ENCODE measurements around the gene DNAH9. TPM values are rescaled to one million over a fixed set of nuclear protein-coding genes. Genes with fewer than 3 reads are reported as not detected.

DNAH9 gene
- total and polyA plus RNA-seq, 8 donors, result 0.28 to 18.3 (median 0.42) TPM; not detected in 2

DNA sequence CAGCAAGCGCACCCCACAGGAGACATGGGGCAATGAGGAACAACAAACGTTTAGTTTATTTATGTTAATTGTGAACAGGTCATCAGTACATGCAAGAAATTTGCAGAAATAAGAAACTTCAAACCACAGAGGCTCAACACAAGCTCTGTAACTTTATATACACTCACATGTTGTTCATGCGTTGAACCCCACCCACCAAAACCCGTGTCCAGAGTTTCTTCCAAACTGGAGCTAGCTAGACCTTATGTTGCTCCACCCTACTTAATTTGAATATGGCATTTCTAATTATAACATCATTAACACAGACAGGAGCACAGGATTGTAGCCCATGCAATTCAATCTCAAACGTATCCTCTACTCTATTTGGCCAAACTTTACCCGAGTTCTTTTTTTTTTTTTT, 206.9 kb downstream of the DNAH9 start:
- TF ChIP-seq EP300 (IDR thresholded peaks at IDR 0.05), result no peak
- TF ChIP-seq POLR2A (IDR thresholded peaks at IDR 0.05), result no peak
- TF ChIP-seq POLR2AphosphoS5 (IDR thresholded peaks at IDR 0.05), result no peak
- TF ChIP-seq, protein P1, sequence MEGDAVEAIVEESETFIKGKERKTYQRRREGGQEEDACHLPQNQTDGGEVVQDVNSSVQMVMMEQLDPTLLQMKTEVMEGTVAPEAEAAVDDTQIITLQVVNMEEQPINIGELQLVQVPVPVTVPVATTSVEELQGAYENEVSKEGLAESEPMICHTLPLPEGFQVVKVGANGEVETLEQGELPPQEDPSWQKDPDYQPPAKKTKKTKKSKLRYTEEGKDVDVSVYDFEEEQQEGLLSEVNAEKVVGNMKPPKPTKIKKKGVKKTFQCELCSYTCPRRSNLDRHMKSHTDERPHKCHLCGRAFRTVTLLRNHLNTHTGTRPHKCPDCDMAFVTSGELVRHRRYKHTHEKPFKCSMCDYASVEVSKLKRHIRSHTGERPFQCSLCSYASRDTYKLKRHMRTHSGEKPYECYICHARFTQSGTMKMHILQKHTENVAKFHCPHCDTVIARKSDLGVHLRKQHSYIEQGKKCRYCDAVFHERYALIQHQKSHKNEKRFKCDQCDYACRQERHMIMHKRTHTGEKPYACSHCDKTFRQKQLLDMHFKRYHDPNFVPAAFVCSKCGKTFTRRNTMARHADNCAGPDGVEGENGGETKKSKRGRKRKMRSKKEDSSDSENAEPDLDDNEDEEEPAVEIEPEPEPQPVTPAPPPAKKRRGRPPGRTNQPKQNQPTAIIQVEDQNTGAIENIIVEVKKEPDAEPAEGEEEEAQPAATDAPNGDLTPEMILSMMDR (IDR thresholded peaks at IDR 0.05), result no peak

DNA sequence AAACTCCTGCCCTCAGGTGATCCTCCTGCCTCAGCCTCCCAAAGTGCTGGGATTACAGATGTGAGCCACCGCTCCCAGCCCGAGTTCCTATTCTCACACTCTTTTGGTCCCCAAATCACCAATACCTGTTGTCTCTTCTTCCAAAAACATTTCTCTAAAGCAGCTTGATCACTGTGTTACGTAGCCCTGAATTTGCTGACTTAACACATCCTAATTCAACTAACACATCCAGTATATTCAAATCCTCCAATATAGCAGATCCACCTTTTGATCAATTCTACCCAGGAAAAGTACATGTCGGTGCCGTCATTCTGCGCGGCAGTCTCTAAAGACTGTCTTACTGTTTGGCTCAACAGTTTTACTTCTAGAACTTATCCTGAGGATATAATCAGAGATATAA, 207.7 kb downstream of the DNAH9 start:
- WGBS, 5 donors, result 94 to 96% (median 95%) methylated on average over 7 of the region's 7 CpGs
- DNase-seq, result no peak
- Histone ChIP-seq H3K27me3 (no peaks in the 10 kb centered on the region), H3K27ac (no peak overlapping the region), H3K9me3 (no peaks in the 10 kb centered on the region), H3K4me1 (no peaks in the 10 kb centered on the region), H3K36me3 (no peaks in the 10 kb centered on the region), H3K4me3 (no peak overlapping the region)
- no peak for TF ChIP-seq POLR2A (IDR thresholded peaks at IDR 0.05)
- no peak for TF ChIP-seq POLR2AphosphoS5 (IDR thresholded peaks at IDR 0.05)
- TF ChIP-seq, protein P1 (IDR thresholded peaks at IDR 0.05), result no peak
- TF ChIP-seq EP300 (IDR thresholded peaks at IDR 0.05), result no peak
- intact Hi-C loops (cut with DNase I; ENCODE audit: low total_unique reads), result no loop called here

More for the DNA sequence above, 206.9 kb downstream of the DNAH9 start:
- 82 to 87% (median 86%) methylated on average over 6 of the region's 6 CpGs for WGBS, 5 donors
- H3K27ac ChIP-seq, result no peak overlapping the region
- H3K4me1 ChIP-seq, result no peaks in the 10 kb centered on the region
- H3K27me3 ChIP-seq, result no peaks in the 10 kb centered on the region
- intact Hi-C loops (cut with DNase I; ENCODE audit: low total_unique reads), result no loop called here
- H3K9me3 ChIP-seq, result no peaks in the 10 kb centered on the region
- H3K36me3 ChIP-seq, result no peaks in the 10 kb centered on the region
- no peak overlapping the region for H3K4me3 ChIP-seq
- DNase-seq, result no peak

DNA sequence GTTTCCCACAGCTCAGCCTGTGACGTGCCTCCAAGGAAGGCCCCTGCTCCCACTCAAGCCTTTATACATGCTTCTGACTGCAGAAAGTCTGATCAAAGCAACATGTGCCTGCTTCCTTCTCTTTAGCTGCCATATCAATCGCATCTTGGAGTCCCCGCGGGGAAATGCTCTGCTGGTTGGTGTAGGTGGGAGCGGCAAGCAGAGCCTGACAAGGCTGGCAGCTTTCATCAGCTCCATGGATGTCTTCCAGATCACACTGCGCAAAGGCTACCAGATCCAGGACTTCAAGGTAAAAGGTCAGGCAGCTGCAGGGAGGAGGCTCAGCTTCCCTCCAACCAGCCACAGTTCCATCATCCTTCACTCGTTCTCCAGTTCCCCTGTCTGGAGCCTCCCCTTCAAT, 209.3 kb downstream of the DNAH9 start:
- 77 to 86% (median 82%) methylated on average over 7 of the region's 7 CpGs for WGBS, 5 donors
- TF ChIP-seq, protein P1 (IDR thresholded peaks at IDR 0.05), result no peak
- TF ChIP-seq POLR2AphosphoS5 (IDR thresholded peaks at IDR 0.05), result no peak
- no peak for TF ChIP-seq POLR2A (IDR thresholded peaks at IDR 0.05)
- no peak for TF ChIP-seq EP300 (IDR thresholded peaks at IDR 0.05)
- intact Hi-C loops (cut with DNase I; ENCODE audit: low total_unique reads), result no loop called here
- H3K9me3 ChIP-seq, result no peaks in the 10 kb centered on the region
- no peak overlapping the region for H3K4me3 ChIP-seq
- DNase-seq, result no peak
- no peaks in the 10 kb centered on the region for H3K36me3 ChIP-seq
- H3K4me1 ChIP-seq, result no peaks in the 10 kb centered on the region
- no peaks in the 10 kb centered on the region for H3K27me3 ChIP-seq
- no peak overlapping the region for H3K27ac ChIP-seq

DNA sequence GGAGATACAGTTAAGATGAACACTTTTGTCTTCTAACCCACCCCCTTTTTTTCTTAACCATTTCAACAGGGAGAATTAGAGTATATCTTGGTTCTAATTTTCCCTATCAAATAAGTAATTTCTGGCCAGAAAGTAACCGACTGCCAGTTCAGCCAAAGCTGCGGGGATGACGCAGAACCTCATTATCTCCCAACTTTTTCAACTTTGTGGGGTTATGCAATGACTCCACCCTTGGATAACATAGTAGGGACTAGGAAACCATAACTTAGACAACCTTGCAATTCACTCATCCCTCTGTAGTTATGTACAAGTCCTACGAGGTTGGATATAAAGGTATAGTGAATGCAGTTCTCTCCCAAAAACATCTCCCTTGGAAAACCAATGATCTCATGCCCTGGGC, 215.0 kb downstream of the DNAH9 start:
- Histone ChIP-seq H3K4me1 (no peaks in the 10 kb centered on the region), H3K27me3 (no peaks in the 10 kb centered on the region), H3K36me3 (no peaks in the 10 kb centered on the region), H3K9me3 (no peaks in the 10 kb centered on the region), H3K4me3 (no peak overlapping the region), H3K27ac (no peak overlapping the region)
- TF ChIP-seq, protein P1 (IDR thresholded peaks at IDR 0.05), result no peak
- TF ChIP-seq EP300 (IDR thresholded peaks at IDR 0.05), result no peak
- no peak for TF ChIP-seq POLR2A (IDR thresholded peaks at IDR 0.05)
- TF ChIP-seq POLR2AphosphoS5 (IDR thresholded peaks at IDR 0.05), result no peak
- DNase-seq, result no peak
- intact Hi-C loops (cut with DNase I; ENCODE audit: low total_unique reads), result no loop called here
- WGBS, 5 donors, result 87 to 96% (median 88%) methylated on average over 4 of the region's 4 CpGs
